NCI-H1436 (cell line): ENCODE data around the gene PFDN1.
"Not testable (repeated sequence)": the region's sequence is repeated elsewhere in the genome, so short reads cannot be mapped to it uniquely, and the experiment has no call there.

Experiments
- DNase-seq: peaks from one replicate; lab custom pipeline; 2025; lab: John Stamatoyannopoulos, UW

Gene PFDN1

DNA sequence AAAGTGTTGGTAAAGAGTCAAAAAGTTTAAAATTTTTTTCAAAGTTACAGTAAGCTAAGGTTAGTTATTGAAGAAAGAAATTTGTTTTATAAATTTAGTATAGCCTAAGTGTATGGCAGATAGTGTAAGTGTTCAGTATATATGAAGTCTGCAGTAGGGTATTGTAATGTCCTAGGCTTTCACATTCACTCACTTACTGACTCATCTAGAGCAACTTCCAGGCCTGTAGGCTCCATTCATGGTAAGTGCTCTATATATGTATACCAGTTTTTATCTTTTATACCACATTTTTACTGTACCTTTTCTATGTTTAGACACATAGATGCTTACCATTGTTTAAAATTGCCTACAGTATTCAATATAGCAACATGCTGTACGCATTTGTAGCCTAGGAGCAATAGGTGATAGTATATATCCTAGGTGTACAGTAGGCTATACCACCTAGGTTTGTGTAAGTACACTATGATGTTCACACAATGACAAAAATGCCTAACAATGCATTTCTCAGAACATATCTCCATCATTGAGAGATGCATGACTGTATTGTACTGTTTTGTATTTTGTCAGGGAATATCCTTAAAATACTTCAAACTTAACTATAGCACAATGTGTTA is 89.4 kb downstream of the PFDN1 start:
- DNase-seq: no peak

DNA sequence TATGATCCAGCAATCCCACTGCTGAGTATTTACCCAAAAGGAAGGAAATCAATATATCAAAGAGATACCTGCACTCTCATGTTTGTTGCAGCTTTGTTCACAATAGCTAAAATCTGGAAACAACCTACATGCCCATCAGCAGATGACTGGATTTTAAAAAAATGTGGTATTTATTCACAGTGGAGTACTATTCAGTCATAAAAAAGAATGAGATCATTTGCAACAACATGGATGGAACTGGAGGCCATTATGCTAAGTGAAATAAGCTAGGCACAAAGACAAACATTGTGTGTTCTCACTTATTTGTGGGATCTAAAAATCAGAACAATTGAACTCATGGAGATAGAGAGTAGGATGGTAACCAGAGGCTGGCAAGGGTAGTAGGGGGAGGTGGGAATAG is 94.8 kb downstream of the PFDN1 start:
- no peak for DNase-seq

DNA sequence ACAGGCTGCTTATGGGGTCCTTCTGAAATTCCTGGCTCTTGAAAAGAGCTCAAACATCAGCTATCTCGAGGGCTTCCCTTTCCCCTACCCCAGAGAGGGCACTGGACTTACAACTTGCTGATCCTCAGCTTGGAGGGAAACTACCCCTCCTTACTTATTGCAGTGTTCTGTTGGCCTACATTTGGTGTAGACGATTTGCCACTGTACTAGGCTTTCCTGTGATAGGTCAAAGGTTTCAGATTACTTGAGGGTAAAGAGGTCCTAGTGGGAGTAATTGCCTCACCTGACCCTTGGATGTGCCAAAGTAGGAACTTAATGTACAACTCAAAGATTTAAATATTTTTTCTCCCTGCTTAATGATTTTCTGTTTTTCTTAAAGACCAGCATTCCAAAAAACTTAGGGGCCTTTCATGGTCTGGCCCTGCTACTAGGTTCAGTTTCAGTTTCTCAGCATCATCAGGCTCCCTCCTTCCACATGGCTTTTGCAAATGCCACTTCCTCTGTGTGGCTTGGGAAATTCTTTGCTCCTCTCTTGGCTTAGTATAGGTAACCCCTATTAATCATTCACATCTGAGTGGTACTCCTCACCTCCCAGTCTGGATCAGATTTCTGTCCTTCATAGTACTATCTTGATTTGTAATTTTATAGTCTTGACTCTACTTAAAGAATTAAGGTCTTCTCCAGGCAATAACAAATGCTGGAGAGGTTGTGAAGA is 95.5 kb downstream of the PFDN1 start:
- DNase-seq: no peak

DNA sequence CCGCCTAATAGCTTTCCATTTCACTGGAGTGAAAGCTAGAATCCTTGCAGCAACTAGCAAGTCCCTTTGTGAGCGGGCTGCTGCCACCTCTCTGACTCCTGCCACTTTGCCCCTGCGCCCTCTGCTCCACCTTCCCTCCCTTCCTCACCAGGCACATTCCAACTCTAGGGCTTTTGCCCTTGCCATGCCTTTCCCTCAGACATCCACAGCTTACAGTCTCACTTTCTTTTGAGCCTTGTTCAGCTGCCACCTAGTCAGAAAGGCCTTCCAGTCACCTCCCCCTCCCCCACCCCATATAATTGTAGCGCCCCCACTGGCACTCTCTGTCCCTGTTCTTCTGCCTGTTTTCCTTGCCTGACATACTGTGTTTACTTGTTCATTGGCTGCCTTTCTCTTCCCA is 96.9 kb downstream of the PFDN1 start:
- no peak for DNase-seq

DNA sequence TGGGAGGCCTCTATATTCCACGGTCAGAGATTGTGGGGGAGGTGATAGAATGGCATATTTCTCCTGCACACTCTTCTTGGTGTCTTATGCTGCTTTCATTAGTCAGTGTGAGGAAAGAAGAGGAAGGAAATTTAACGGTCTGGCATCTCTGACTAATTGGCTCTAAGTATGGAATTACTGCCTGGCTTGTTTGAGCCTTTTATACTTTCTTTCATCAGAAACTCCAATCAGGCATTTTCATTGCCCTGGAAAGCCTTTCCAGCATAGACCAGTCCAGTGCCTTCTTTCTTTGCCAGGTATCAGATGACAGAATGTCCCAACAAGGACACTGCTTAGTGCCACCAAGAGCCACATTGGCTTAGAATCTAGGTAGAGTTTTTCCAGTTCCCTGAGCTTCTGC is 97.7 kb downstream of the PFDN1 start:
- DNase-seq: no peak

DNA sequence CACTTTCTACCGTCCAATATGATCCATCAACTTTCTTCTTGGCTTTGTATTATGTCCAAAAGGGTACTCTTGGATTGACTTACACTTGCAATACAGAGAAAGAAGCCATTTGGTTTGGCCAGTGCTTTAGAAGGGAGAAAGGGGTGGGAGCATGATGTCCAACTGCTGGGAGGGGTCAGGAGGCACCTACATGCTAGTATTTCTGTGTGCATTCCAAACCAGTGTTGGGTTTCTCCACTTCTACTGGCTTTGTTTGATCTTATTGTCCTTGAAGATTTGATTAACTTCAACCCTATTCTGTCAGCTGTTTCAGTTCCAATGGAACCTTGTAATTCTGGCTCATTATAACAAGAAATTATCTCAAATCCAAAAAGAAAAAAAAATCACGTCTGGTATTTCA is 100.3 kb downstream of the PFDN1 start:
- no peak for DNase-seq

DNA sequence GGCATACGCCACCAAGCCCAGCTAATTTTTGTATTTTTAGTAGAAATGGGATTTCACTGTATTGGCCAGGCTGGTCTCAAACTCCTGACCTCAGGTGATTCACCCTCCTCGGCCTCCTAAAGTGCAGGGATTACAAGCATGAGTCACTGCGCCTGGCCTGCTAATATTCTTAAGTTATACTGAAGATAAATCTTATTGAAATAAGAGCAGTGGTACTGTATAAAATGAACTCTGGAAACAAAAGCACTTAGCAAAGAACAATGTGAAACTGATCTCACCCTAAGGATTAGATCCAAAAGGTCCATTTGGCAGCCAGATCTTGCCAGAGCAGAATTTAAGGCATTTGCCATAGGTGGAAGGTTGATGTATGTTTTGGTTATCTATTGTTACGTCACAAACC is 100.8 kb downstream of the PFDN1 start:
- no peak for DNase-seq

DNA sequence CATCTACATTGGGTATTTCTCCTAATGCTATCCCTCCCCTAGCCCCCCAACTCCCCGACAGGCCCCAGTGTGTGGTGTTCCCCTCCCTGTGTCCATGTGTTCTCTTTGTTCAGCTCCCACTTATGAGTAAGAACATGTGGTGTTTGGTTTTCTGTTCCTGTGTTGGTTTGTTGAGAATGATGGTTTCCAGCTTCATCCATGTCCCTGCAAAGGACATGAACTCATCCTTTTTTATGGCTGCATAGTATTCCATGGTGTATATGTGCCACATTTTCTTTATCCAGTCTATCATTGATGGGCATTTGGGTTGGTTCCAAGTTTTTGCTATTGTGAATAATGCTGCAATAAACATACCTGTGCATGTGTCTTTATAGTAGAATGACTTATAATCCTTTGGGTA is 104.0 kb downstream of the PFDN1 start:
- not testable (repeated sequence) for DNase-seq

DNA sequence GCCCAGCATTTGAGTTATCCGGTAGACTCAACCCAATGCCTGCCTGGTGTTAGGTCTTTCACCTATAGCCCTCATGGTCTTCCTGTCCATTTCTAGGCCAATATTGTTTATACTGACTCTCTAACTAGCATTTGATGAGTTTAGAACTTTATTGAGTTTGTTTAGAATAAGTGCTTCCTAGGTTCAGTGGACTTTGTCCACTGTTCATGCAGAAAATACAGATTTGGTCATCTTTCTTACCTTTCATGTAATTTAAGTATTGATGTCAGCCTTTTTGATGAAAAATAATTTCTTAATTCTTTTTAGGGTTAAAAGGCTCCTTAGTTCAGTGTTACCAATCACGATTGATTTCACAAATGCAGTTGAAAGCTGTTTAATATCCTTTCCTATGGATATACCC is 105.9 kb downstream of the PFDN1 start:
- no peak for DNase-seq

DNA sequence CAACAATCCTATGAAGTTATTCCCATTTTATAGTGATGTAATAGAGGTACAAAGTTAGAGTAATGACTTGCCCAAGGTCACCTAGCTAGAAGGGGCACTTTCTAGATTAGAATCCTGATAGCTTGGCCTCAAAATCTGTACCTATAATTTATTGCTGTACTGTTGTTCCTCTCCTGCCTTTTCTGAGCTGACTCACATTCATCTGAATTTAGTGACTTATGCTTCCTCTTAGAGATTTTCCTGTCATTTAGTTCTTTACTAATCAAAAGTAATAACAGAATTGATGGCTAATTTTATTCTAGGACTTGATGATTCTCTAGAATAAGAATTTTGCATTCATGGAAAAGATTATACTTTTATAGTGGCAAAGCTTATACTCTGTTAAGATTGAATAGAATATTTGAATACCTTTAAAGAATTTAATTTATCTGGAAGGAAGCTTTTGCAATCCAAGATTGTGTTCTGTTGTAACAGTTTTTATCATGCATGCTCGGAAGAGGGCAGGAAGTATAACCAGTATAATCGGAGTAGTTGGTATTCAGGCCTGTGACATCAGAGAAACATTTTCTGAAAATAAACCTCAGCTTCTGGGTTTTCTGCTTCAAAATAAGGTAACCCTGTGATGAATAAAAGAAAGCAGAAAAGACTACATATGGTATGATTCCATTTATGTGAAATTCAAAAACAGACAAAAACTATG is 106.6 kb downstream of the PFDN1 start:
- DNase-seq: no peak
